Hematopoietic multipotent progenitor cell (in vitro differentiated cells): ENCODE results near the gene OR5H1. TPM values are rescaled to one million over a fixed set of nuclear protein-coding genes. Genes with fewer than 3 reads are reported as not detected.

Source experiments
- total RNA-seq: library from RNA; depleted of rRNA; stranded (reverse); fragments of >200 nt; gene quantifications from one replicate; pipeline ENCODE4 v1.2.3, GENCODE V29; 2012

OR5H1 gene
- total RNA-seq, 1 donor, result under 0.01 TPM

Other genes starting within 250 kb of the OR5H1 start
- 15.1 TPM for gene RIOX2, start 158.3 kb upstream of the OR5H1 start, total RNA-seq
- gene GABRR3, start 95.4 kb upstream of the OR5H1 start, total RNA-seq, result not detected
- not detected for gene OR5AC2, start 43.5 kb upstream of the OR5H1 start, total RNA-seq
- gene OR5H14, start 16.8 kb downstream of the OR5H1 start, total RNA-seq, result not detected
- not detected for gene OR5H15, start 36.0 kb downstream of the OR5H1 start, total RNA-seq
- not detected for gene OR5H6, start 133.5 kb downstream of the OR5H1 start, total RNA-seq
- gene OR5H2, start 151.8 kb downstream of the OR5H1 start, total RNA-seq, result not detected
- not detected for gene OR5K4, start 223.1 kb downstream of the OR5H1 start, total RNA-seq